Thymus (tissue), 11 donors: ENCODE data around the gene FXR1. TPM values are rescaled to one million over a fixed set of nuclear protein-coding genes. Genes with fewer than 3 reads are reported as not detected.

ENCODE experiments used
- DNase-seq, 9 donors: peaks; one replicate each; pipeline ENCODE4 v3.0.0-alpha.2; 2013; ENCODE audit warnings: low spot score in 9 of 9, low read depth in 6 of 9, missing footprints in 1 of 9
- H3K27ac ChIP-seq, 2 donors: one replicate each; pipeline ENCODE4 v1.5.1; 2013; ENCODE audit warnings: control low read depth in 1 of 2, low read depth in 1 of 2, low read length in 1 of 2, mild to moderate bottlenecking in 1 of 2, moderate library complexity in 1 of 2
- H3K27me3 ChIP-seq, 2 donors: one replicate each; pipeline ENCODE4 v1.5.1; 2013; ENCODE audit warnings: low read length in 1 of 2; ENCODE audit not compliant: control insufficient read depth in 2 of 2, insufficient read depth in 1 of 2
- H3K36me3 ChIP-seq, 2 donors: one replicate each; pipeline ENCODE4 v1.5.1; 2013; ENCODE audit warnings: low read length in 1 of 2, mild to moderate bottlenecking in 1 of 2, moderate library complexity in 1 of 2; ENCODE audit not compliant: control insufficient read depth in 2 of 2, insufficient read depth in 2 of 2
- H3K4me1 ChIP-seq, 2 donors: one replicate each; pipeline ENCODE4 v1.5.1; 2013; ENCODE audit warnings: low read length in 2 of 2; ENCODE audit not compliant: control insufficient read depth in 2 of 2, insufficient read depth in 2 of 2
- H3K4me3 ChIP-seq, 2 donors: one replicate each; pipeline ENCODE4 v1.5.1; 2013; ENCODE audit warnings: low read length in 2 of 2, control low read depth in 1 of 2, mild to moderate bottlenecking in 1 of 2
- H3K9me3 ChIP-seq, 2 donors: one replicate each; pipeline ENCODE4 v1.5.1; 2013; ENCODE audit warnings: low read length in 1 of 2, mild to moderate bottlenecking in 1 of 2; ENCODE audit not compliant: control insufficient read depth in 2 of 2, insufficient read depth in 1 of 2
- WGBS: extraction: QIAGEN DNeasy Blood & Tissue Kit; methylation state at CpG from one replicate; pipeline ENCODE4 v1.1.7; 2013; 5-methylcytosine and 5-hydroxymethylcytosine counted together
- polyA plus RNA-seq: library from polyadenylated mRNA; stranded (reverse); fragments of 200-250 nt; gene quantifications from one replicate; pipeline ENCODE4 v1.2.3, GENCODE V29; 2013
- total RNA-seq: library from RNA; stranded (reverse); fragments of 120-200 nt; gene quantifications from one replicate; pipeline ENCODE4 v1.2.4, GENCODE V29; 2013
- donor health status: healthy.

Gene FXR1
- total and polyA plus RNA-seq, 2 donors: 105 to 156 TPM

- no peak for DNase-seq
- Histone ChIP-seq H3K27me3 (no peaks in the 10 kb centered on the region), H3K27ac (no peak overlapping the region), H3K4me3 (no peak overlapping the region), H3K4me1 (no peaks in the 10 kb centered on the region), H3K9me3 (peaks cover 0 to 2% of the 10 kb centered on the region in 2 donors), H3K36me3 (no peaks in the 10 kb centered on the region)
- WGBS: 90% methylated on average over 6 of the region's 6 CpGs
Measured at GRCh38 chr3:180888992-180889560, 23.4 kb upstream of the FXR1 start.

DNA sequence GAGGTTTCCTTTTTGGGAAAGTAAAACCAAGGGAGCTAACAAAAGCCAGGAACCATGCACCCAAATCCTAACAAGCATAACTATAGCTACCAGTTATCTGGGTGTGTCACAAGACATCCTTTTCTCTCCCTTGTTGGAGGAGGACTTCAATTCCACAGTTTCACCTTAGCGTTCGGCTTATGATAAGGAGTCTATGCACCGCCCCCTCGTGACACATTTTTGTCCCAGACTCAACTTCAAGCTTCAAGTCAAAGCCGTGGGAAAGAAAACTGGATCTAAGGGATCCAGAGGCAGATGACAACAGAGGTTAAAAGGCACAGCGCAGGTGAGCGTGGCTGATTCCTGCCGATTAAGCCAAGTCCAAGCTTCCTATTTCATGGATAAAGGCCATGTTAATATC is 13.9 kb upstream of the FXR1 start:
- Histone ChIP-seq H3K4me1 (no peaks in the 10 kb centered on the region), H3K27me3 (no peaks in the 10 kb centered on the region), H3K36me3 (no peaks in the 10 kb centered on the region), H3K27ac (no peak overlapping the region), H3K9me3 (peaks cover 0 to 7% of the 10 kb centered on the region in 2 donors), H3K4me3 (no peak overlapping the region)
- DNase-seq: no peak
- WGBS: 89% methylated on average over 8 of the region's 8 CpGs

DNA sequence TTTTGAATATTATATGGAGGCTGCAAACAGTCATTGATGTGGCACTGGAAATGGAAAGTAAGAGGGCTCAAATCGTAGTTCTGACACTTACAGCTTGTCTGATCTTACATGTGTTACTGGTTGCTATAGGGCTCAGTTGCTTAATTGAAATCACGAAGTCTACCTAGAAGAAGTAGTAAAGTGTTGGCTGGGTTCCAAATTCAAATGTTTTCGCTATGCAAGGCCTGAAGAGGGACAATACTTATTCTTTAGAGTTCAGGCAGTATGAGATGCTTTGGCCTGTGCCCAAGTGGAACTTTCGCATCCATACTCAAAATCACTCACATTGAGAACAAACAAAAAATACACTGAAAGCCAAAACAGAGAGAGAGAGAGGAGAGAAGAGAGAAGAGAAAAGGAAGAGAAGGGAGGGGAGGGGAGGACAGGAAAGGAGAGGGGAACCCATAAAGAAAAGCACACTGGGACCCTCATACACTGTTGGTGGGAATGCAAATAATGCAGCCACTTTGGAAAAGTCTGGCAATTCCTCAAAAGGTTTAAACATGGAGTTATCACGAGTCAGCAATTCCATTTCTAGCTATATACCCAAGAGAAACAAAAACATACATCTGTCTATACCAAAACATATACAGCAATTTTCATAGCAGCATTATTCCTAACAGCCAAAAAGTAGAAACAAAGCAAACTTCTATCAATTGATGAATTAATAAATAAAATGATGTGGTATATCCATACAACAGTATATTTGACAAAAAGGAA is 2.9 kb upstream of the FXR1 start:
- H3K9me3 ChIP-seq: peaks cover 0 to 14% of the 10 kb centered on the region in 2 donors
- DNase-seq: no peak
- peaks cover 5 to 12% of the 10 kb centered on the region in 2 donors for H3K4me1 ChIP-seq
- no peaks in the 10 kb centered on the region for H3K36me3 ChIP-seq
- WGBS: 91% methylated on average over 5 of the region's 5 CpGs
- no peaks in the 10 kb centered on the region for H3K27me3 ChIP-seq
- H3K4me3 ChIP-seq: no peak overlapping the region
- H3K27ac ChIP-seq: no peak overlapping the region

DNA sequence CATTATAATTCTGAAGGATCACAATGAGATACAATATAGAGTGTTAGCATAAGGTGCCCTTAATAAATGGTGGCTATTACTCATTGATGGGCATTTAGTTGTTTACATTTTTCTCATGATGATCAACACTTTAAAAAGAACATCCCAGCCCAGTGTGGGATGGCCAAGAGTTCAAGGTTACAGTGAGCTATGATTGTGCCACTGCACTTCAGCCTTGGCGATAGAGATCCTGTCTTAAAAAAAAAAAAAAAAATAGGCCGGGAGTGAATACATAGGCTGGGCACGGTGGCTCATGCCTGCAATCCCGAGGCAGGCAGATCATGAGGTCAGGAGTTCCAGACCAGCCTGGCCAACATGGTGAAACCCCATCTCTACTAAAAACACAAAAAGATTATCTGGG is 1.6 kb upstream of the FXR1 start:
- peaks cover 0 to 7% of the 10 kb centered on the region in 2 donors for H3K36me3 ChIP-seq
- peaks cover 8 to 12% of the 10 kb centered on the region in 2 donors for H3K4me1 ChIP-seq
- H3K27ac ChIP-seq: no peak overlapping the region
- H3K9me3 ChIP-seq: peaks cover 0 to 5% of the 10 kb centered on the region in 2 donors
- DNase-seq: no peak
- H3K4me3 ChIP-seq: no peak overlapping the region
- WGBS: 99% methylated on average over 4 of the region's 4 CpGs
- H3K27me3 ChIP-seq: no peaks in the 10 kb centered on the region

GRCh38 chr3:180911876-180912303 is 580 bp upstream of the FXR1 start:
- Histone ChIP-seq H3K4me3 (peak overlapping the region; percentile 84 to 88), H3K36me3 (peaks cover 0 to 14% of the 10 kb centered on the region in 2 donors), H3K27ac (peak overlapping the region; percentile 62 to 99), H3K27me3 (no peaks in the 10 kb centered on the region), H3K9me3 (no peaks in the 10 kb centered on the region), H3K4me1 (peaks cover 8 to 12% of the 10 kb centered on the region in 2 donors)
- 54% methylated on average over 6 of the region's 6 CpGs for WGBS
- no peak for DNase-seq

DNA sequence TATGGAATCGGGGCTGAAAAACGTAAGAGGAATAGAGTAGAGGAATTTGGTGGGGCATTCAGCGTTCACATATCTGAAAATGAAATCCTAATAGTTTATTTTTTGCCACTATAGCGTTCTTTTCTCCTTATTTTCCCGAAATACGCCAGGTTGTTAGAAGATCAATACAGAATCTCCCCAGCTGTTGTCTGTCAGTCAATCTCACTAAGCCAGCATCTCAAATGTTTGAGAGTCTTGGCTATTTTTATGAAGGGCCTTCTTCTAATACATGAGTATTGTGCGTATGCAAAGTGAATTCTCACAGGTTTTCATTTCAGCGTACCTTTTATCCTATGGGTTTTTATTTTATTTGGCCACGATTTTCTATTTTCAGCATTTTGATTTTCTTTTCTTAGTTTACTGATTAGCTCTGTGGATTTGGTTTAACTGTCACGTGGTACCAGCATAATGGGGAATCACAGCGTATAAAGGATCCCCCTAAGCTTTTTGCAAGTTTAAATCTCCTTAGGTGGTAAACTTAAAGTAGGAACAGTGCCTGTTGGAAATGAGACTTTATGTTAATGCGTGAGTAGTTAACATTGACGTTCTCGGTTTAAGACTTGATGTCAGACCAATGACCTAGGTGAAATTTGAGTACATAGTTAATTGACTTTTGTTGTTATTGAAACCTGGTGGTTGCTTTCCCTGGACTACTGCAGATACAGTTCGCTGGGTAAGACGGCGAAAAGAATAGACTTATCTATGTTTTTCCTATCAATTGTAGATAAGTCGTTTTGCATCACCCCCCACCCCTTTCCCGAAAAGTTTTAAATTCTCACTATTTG is 1.3 kb downstream of the FXR1 start:
- peaks cover 8 to 12% of the 10 kb centered on the region in 2 donors for H3K4me1 ChIP-seq
- peak in 2 of 9 donors; percentile 2 to 4 for DNase-seq
- peak overlapping the region in 1 of 2 donors; percentile 99 for H3K27ac ChIP-seq
- peaks cover 0 to 17% of the 10 kb centered on the region in 2 donors for H3K36me3 ChIP-seq
- no peaks in the 10 kb centered on the region for H3K27me3 ChIP-seq
- no peaks in the 10 kb centered on the region for H3K9me3 ChIP-seq
- H3K4me3 ChIP-seq: peak overlapping the region; percentile 84 to 88
- 37% methylated on average over 19 of the region's 19 CpGs for WGBS

GRCh38 chr3:180918542-180918941 is 6.1 kb downstream of the FXR1 start:
- no peak for DNase-seq
- 91% methylated on average over 1 of the region's 1 CpG for WGBS
- Histone ChIP-seq H3K4me1 (peaks cover 6 to 8% of the 10 kb centered on the region in 2 donors), H3K36me3 (peaks cover 0 to 22% of the 10 kb centered on the region in 2 donors), H3K27ac (no peak overlapping the region), H3K9me3 (no peaks in the 10 kb centered on the region), H3K27me3 (no peaks in the 10 kb centered on the region), H3K4me3 (no peak overlapping the region)

DNA sequence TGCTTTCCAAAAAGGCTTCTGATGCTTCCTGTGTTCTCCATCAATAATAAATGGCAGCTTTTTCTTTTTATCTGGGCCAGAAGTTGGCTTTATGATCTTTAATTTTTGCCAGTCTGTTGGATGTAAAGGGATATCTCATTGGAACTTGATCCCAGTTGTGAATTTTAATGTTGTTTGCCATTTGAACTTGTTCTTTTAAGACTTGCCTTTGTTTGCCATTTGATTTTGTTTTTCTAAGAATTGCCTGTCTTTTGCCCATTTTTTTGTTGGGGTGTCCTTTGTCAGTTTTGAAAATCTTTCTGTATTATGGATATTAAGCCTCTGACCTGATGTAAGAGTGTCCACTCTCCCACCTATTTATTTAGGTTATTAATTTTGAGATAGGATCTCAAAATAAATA is 9.8 kb downstream of the FXR1 start:
- H3K27ac ChIP-seq: no peak overlapping the region
- H3K9me3 ChIP-seq: no peaks in the 10 kb centered on the region
- no peaks in the 10 kb centered on the region for H3K27me3 ChIP-seq
- no peak overlapping the region for H3K4me3 ChIP-seq
- DNase-seq: no peak
- H3K4me1 ChIP-seq: peaks cover 0 to 3% of the 10 kb centered on the region in 2 donors
- H3K36me3 ChIP-seq: peaks cover 3 to 7% of the 10 kb centered on the region in 2 donors

DNA sequence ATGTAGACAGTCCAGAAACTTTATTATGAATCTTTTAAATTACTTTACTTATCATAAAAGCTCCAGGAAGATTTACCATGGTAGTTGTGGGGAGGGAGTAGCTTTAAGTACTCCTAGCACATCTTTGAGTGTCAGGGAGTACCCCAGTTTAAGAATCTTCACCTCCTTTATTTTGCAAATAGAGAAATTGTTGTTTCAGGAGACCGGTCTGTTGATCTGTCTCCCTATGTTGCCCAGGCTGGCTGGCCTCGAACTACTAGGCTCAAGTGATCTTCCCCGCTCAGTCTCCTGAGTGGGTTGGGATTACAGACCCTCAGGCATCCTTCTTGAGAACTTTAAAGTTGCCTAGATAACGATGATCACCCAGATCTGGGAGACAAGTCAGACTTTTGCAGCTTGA is 11.1 kb downstream of the FXR1 start:
- no peaks in the 10 kb centered on the region for H3K27me3 ChIP-seq
- no peak overlapping the region for H3K27ac ChIP-seq
- no peaks in the 10 kb centered on the region for H3K9me3 ChIP-seq
- peaks cover 3 to 5% of the 10 kb centered on the region in 2 donors for H3K36me3 ChIP-seq
- WGBS: 98% methylated on average over 4 of the region's 4 CpGs
- DNase-seq: no peak
- no peak overlapping the region for H3K4me3 ChIP-seq
- H3K4me1 ChIP-seq: peaks cover 0 to 3% of the 10 kb centered on the region in 2 donors
